ENCODE measurements around the gene TRPV4.

GRCh38 chr12:109827080-109827479, 6.1 kb downstream of the TRPV4 start:
- TF ChIP-seq CTCF (IDR thresholded peaks at IDR 0.05; ENCODE audit: borderline replicate concordance, extremely low read depth, low read length, poor library complexity, severe bottlenecking) (no peak), EZH2 (IDR thresholded peaks at IDR 0.05; ENCODE audit: borderline replicate concordance, low read depth, low read length, severe bottlenecking) (no peak)

Measured in DND-41 (cell line).